Coronary artery (tissue), 2 donors: ENCODE measurements around the gene PSD2.

Experiments used
- DNase-seq: peaks from one replicate; pipeline ENCODE4 v3.0.0-alpha.2; 2017; ENCODE audit warnings: low spot score
- H3K27ac ChIP-seq, 2 donors: fragments of 200-600 bp; sonication (generic); one replicate each; pipeline ENCODE4 v1.5.1; 2016 to 2019
- H3K4me3 ChIP-seq: fragments of 200-600 bp; sonication (generic); 2 replicates; pipeline ENCODE4 v1.5.1; 2016; ENCODE audit warnings: mild to moderate bottlenecking, moderate library complexity
- CTCF ChIP-seq: fragments of 200-600 bp; sonication (generic); IDR thresholded peaks from one replicate; pipeline ENCODE4 v1.5.1; 2019; ENCODE audit warnings: antibody characterized with exemption

The PSD2 gene

GRCh38 chr5:139812836-139813805 is 17.5 kb downstream of the PSD2 start:
- Histone ChIP-seq H3K27ac (no peak overlapping the region), H3K4me3 (no peak overlapping the region)
- DNase-seq: no peak
- TF ChIP-seq CTCF: no peak

- DNase-seq: no peak
- no peak for TF ChIP-seq CTCF
- Histone ChIP-seq H3K4me3 (no peak overlapping the region), H3K27ac (no peak overlapping the region)
Measured at GRCh38 chr5:139814191-139814601, 18.6 kb downstream of the PSD2 start.

- TF ChIP-seq CTCF: no peak
- Histone ChIP-seq H3K4me3 (no peak overlapping the region), H3K27ac (no peak overlapping the region)
- no peak for DNase-seq
Measured at GRCh38 chr5:139814704-139815280, 19.2 kb downstream of the PSD2 start.

- Histone ChIP-seq H3K27ac (no peak overlapping the region), H3K4me3 (no peak overlapping the region)
- TF ChIP-seq CTCF: no peak
- DNase-seq: no peak
Measured at GRCh38 chr5:139816566-139816965, 21.0 kb downstream of the PSD2 start.

- no peak for DNase-seq
- no peak overlapping the region for H3K27ac ChIP-seq
- H3K4me3 ChIP-seq: no peak overlapping the region
- no peak for TF ChIP-seq CTCF
Measured at GRCh38 chr5:139817362-139817761, 21.8 kb downstream of the PSD2 start.

GRCh38 chr5:139817970-139818369 is 22.4 kb downstream of the PSD2 start:
- DNase-seq: no peak
- no peak overlapping the region for H3K4me3 ChIP-seq
- no peak overlapping the region for H3K27ac ChIP-seq
- no peak for TF ChIP-seq CTCF

GRCh38 chr5:139820130-139820529 is 24.5 kb downstream of the PSD2 start:
- H3K4me3 ChIP-seq: no peak overlapping the region
- no peak for DNase-seq
- no peak overlapping the region for H3K27ac ChIP-seq
- no peak for TF ChIP-seq CTCF
